ENCODE results near the gene ASB9. TPM values are rescaled to one million over a fixed set of nuclear protein-coding genes. Genes with fewer than 3 reads are reported as not detected.
"Not testable (repeated sequence)": the region's sequence is repeated elsewhere in the genome, so short reads cannot be mapped to it uniquely, and the experiment has no call there.

Gene ASB9
- total RNA-seq, 3 donors from 2014 or later (not counting 1 experiment from before 2014, with no cell fraction given) = not detected

- H3K4me1 Mint-ChIP-seq = peaks cover 9 to 17% of the 10 kb centered on the region in 2 donors
- no peak for ATAC-seq
These were observed 69.0 kb downstream of the ASB9 start for GRCh38 chrX:15200871-15201270.

GRCh38 chrX:15198608-15199202 lies 71.2 kb downstream of the ASB9 start:
- whole genome bisulfite sequencing (ENCODE audit: insufficient coverage) = no CpG with 5 or more reads among the region's 2 CpGs
- H3K4me1 Mint-ChIP-seq = peaks cover 9 to 12% of the 10 kb centered on the region in 2 donors
- H3K4me3 Mint-ChIP-seq; ATAC-seq; H3K36me3 ChIP-seq (ENCODE audit: control insufficient read depth, insufficient read depth, low read length); H3K4me3 ChIP-seq (ENCODE audit: low read length); H3K9me3 Mint-ChIP-seq; H3K27ac ChIP-seq (ENCODE audit: low read length); H3K4me1 ChIP-seq (ENCODE audit: control insufficient read depth, insufficient read depth, low read length); H3K27ac Mint-ChIP-seq; H3K27me3 Mint-ChIP-seq (ENCODE audit: low read depth in 2 of 2); DNase-seq; H3K36me3 Mint-ChIP-seq; H3K9me3 ChIP-seq (ENCODE audit: control insufficient read depth, insufficient read depth, low read length); H3K27me3 ChIP-seq (ENCODE audit: control insufficient read depth, insufficient read depth, low read length); intact Hi-C loops (cut with micrococcal nuclease): not testable (repeated sequence)

More at GRCh38 chrX:15200871-15201270, 69.0 kb downstream of the ASB9 start:
- Histone ChIP-seq H3K9me3 (ENCODE audit: control insufficient read depth, insufficient read depth, low read length) (no peaks in the 10 kb centered on the region), H3K27me3 (ENCODE audit: control insufficient read depth, insufficient read depth, low read length) (no peaks in the 10 kb centered on the region), H3K36me3 (ENCODE audit: control insufficient read depth, insufficient read depth, low read length) (no peaks in the 10 kb centered on the region), H3K27ac (ENCODE audit: low read length) (no peak overlapping the region), H3K4me3 (ENCODE audit: low read length) (no peak overlapping the region), H3K4me1 (ENCODE audit: control insufficient read depth, insufficient read depth, low read length) (no peaks in the 10 kb centered on the region)
- Mint-ChIP-seq H3K9me3 (peaks cover 0 to 2% of the 10 kb centered on the region in 2 donors), H3K27ac (no peak overlapping the region), H3K4me3 (no peak overlapping the region), H3K36me3 (no peaks in the 10 kb centered on the region), H3K27me3 (ENCODE audit: low read depth in 2 of 2) (no peaks in the 10 kb centered on the region)
- no peak for DNase-seq
- 89% methylated on average over 2 of the region's 2 CpGs for WGBS (ENCODE audit: insufficient coverage)
- TF ChIP-seq CTCF (IDR thresholded peaks at IDR 0.05) = no peak
- intact Hi-C loops (cut with micrococcal nuclease) = no loop called here

GRCh38 chrX:15194146-15194545 lies 75.7 kb downstream of the ASB9 start:
- no peaks in the 10 kb centered on the region for H3K9me3 ChIP-seq (ENCODE audit: control insufficient read depth, insufficient read depth, low read length)
- H3K27ac ChIP-seq (ENCODE audit: low read length) = no peak overlapping the region
- no peak overlapping the region for H3K4me3 ChIP-seq (ENCODE audit: low read length)
- TF ChIP-seq CTCF (IDR thresholded peaks at IDR 0.05) = no peak
- WGBS (ENCODE audit: insufficient coverage) = 96% methylated on average over 2 of the region's 3 CpGs
- no peaks in the 10 kb centered on the region for H3K36me3 ChIP-seq (ENCODE audit: control insufficient read depth, insufficient read depth, low read length)
- Mint-ChIP-seq H3K4me3 (no peak overlapping the region), H3K36me3 (no peaks in the 10 kb centered on the region), H3K27me3 (ENCODE audit: low read depth in 2 of 2) (peaks cover 4 to 19% of the 10 kb centered on the region in 2 donors), H3K4me1 (no peaks in the 10 kb centered on the region), H3K9me3 (no peaks in the 10 kb centered on the region), H3K27ac (no peak overlapping the region)
- no peaks in the 10 kb centered on the region for H3K4me1 ChIP-seq (ENCODE audit: control insufficient read depth, insufficient read depth, low read length)
- H3K27me3 ChIP-seq (ENCODE audit: control insufficient read depth, insufficient read depth, low read length) = no peaks in the 10 kb centered on the region
- intact Hi-C loops (cut with micrococcal nuclease) = no loop called here
- no peak for DNase-seq
- ATAC-seq = no peak

Other genes starting within 250 kb of the ASB9 start
- gene ASB11, start 45.6 kb upstream of the ASB9 start, total RNA-seq = under 1 TPM in 1 of 3 donors, not detected in 2; 0.24 TPM
- gene PIGA, start 65.4 kb upstream of the ASB9 start, total RNA-seq = 100 to 1,000 TPM in 1 of 3 donors, 10 to 100 TPM in 2; 71.8 to 111 (median 87.6) TPM
- gene VEGFD, start 114.3 kb upstream of the ASB9 start, total RNA-seq = not detected
- gene PIR, start 223.2 kb upstream of the ASB9 start, total RNA-seq = under 1 TPM in 1 of 3 donors, not detected in 2; 0.57 TPM
- gene BMX, start 230.7 kb upstream of the ASB9 start, total RNA-seq = under 1 TPM in 1 of 3 donors, not detected in 2; 0.30 TPM